ENCODE results near the gene EDN1.

EDN1 gene

DNA sequence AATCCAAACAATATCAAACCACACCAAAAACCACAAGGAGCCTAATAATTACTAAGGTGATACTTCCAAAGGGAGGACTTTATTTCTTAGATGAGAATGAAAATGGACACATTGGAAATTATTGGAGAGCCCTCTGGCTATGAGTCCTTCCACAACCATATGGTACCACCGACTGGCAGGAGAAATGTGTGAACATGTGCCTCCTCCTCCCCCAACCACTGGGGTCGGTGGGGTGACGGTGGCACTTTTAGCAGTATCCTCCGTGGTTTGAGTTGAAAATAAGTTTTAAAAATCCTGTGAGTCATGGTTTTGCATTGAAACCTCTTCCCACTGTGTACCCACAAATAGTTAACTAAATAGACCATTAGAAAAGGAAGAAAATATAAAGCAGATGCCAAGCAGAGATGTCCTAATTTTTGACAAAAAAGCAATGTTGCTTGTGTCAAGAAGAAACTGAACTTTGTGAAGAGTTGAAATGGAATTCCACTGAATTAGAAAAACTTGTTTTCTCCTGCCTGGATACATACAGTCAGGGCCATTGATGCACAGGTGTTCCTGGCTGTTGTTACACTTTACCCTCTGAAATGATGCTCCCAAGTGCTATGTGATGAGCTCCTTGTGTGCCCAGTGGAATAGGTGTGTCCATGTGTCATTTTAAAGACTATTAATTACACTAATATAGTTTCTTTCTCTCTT lies 3.2 kb downstream of the EDN1 start:
- in situ Hi-C loops (cut with MboI; ENCODE audit: low sequenced_read_pairs), result loop anchor here (25.0 kb wide), 1 partner anchor 631 kb away; no protein-coding TSS in a partner anchor

- in situ Hi-C loops (cut with MboI; ENCODE audit: low sequenced_read_pairs), result loop anchor here (25.0 kb wide), 1 partner anchor 632 kb away; no protein-coding TSS in a partner anchor
Observed at GRCh38 chr6:12293931-12294807, 4.0 kb downstream of the EDN1 start.

GRCh38 chr6:12294851-12295536 lies 4.8 kb downstream of the EDN1 start:
- in situ Hi-C loops (cut with MboI; ENCODE audit: low sequenced_read_pairs), result loop anchor here (25.0 kb wide), 1 partner anchor 633 kb away; no protein-coding TSS in a partner anchor

- in situ Hi-C loops (cut with MboI; ENCODE audit: low sequenced_read_pairs), result loop anchor here (25.0 kb wide), 1 partner anchor 633 kb away; no protein-coding TSS in a partner anchor
Observed at GRCh38 chr6:12295558-12296254, 5.5 kb downstream of the EDN1 start.

- in situ Hi-C loops (cut with MboI; ENCODE audit: low sequenced_read_pairs), result loop anchor here (25.0 kb wide), 1 partner anchor 634 kb away; no protein-coding TSS in a partner anchor
Observed at GRCh38 chr6:12296255-12296573, 6.1 kb downstream of the EDN1 start.

DNA sequence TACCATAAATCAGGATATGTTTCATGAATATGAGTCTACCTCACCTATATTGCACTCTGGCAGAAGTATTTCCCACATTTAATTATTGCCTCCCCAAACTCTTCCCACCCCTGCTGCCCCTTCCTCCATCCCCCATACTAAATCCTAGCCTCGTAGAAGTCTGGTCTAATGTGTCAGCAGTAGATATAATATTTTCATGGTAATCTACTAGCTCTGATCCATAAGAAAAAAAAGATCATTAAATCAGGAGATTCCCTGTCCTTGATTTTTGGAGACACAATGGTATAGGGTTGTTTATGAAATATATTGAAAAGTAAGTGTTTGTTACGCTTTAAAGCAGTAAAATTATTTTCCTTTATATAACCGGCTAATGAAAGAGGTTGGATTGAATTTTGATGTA lies 6.4 kb downstream of the EDN1 start:
- in situ Hi-C loops (cut with MboI; ENCODE audit: low sequenced_read_pairs), result loop anchor here (25.0 kb wide), 1 partner anchor 634 kb away; no protein-coding TSS in a partner anchor

DNA sequence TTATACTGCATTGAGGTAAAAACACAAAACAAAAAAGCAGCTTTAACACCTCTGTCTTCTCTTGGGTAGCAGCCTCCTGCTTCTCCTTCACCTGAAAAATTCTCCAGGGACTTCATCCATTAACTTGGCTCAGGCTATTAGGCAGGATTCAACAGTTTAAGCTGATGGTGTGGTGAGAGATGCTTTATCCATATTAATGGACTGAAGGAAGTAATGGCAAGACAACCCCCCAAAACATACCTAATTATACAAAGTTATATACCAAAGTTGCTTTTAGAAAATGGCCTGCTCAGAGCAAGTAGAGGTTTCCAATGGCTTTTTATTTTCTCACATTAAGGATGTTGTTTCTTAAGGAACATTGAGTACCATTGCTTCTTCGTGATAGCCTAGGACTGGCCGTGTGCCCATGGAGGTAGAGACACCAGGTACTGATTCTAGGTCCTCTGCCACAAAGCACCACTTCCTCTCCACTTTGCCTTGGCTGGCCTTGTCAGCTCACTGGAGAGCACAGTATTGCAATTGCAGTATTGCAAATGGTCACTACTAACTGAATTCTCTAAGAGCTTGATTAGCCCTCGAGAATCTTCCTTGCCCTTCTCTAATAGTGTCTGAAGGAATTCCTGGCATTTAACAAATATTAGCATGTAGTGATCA lies 7.3 kb downstream of the EDN1 start:
- in situ Hi-C loops (cut with MboI; ENCODE audit: low sequenced_read_pairs), result loop anchor here (25.0 kb wide), 1 partner anchor 635 kb away; no protein-coding TSS in a partner anchor

GRCh38 chr6:12298017-12298978 lies 8.1 kb downstream of the EDN1 start:
- in situ Hi-C loops (cut with MboI; ENCODE audit: low sequenced_read_pairs), result loop anchor here (25.0 kb wide), 1 partner anchor 636 kb away; no protein-coding TSS in a partner anchor

- in situ Hi-C loops (cut with MboI; ENCODE audit: low sequenced_read_pairs), result loop anchor here (25.0 kb wide), 1 partner anchor 637 kb away; no protein-coding TSS in a partner anchor
Observed at GRCh38 chr6:12298995-12299394, 8.8 kb downstream of the EDN1 start.

GRCh38 chr6:12301018-12301417 lies 10.9 kb downstream of the EDN1 start:
- in situ Hi-C loops (cut with MboI; ENCODE audit: low sequenced_read_pairs), result no loop called here

GRCh38 chr6:12304487-12304886 lies 14.3 kb downstream of the EDN1 start:
- in situ Hi-C loops (cut with MboI; ENCODE audit: low sequenced_read_pairs), result no loop called here

DNA sequence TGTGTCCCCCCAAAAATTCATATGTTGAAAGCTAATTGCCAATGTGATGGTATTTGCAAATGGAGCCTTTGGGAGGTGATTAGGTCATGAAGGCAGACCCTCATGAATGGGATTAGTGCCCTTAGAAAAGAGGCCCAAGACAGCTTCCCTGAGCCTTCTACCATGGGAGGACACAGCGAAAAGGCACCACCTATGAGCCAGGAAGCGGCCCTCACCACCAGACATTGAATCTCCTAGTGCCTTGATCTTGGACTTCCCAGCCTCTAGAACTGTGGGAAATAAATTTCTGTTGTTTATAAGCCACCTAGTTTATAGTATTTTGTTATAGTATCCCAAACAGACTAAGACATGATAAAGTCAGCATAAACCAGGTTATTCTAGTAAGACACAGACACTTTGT lies 18.9 kb downstream of the EDN1 start:
- in situ Hi-C loops (cut with MboI; ENCODE audit: low sequenced_read_pairs), result no loop called here

- in situ Hi-C loops (cut with MboI; ENCODE audit: low sequenced_read_pairs), result no loop called here
Observed at GRCh38 chr6:12311106-12311505, 20.9 kb downstream of the EDN1 start.

GRCh38 chr6:12312736-12313135 lies 22.6 kb downstream of the EDN1 start:
- in situ Hi-C loops (cut with MboI; ENCODE audit: low sequenced_read_pairs), result no loop called here

GRCh38 chr6:12313306-12313991 lies 23.3 kb downstream of the EDN1 start:
- in situ Hi-C loops (cut with MboI; ENCODE audit: low sequenced_read_pairs), result no loop called here

DNA sequence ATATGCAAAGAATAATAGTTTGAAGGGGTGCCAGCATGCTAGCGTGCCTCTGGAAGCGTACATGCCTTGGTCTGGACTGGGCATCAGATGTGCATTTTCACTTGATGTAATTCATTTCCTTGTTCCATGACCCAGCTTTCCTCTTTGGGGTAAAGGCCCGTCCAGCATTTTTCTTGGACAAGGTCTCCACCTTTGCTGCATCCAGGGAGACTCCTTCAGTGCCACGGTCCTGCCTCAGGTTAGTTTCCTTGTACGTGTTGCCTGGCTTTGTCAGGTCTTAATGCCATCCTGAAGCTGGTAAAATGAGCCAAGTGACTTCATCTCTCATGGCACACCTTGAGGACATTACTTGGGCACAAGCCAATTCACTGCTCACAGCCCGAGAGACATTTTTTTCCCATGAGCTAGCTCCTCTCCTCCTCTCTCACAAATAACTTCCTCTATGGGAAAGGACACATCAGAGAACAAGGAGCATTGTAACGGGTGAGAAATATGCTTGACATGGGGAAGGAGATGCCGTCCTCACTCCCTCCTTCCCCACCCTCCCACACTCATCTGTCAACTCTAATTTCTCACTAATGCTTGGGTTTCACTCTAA lies 23.9 kb downstream of the EDN1 start:
- in situ Hi-C loops (cut with MboI; ENCODE audit: low sequenced_read_pairs), result no loop called here

DNA sequence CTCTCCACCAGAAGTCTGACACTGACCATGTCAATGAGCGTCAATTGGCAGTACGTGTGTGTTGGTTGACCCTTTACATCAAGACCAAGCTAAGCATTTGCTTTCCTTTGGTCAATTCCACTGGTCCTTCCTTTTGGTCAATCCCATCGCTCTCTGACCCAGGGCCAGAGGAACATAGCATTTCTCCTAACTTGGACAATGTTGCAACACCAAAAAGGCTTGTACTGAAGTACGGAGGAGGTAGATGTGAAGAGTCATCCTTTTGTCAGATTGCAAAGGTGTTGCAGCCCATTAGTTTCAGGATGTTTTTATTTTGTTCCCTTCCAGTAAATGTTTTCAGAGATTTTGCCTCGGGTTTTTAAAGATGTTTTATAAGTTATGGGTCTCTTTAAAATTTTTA lies 24.6 kb downstream of the EDN1 start:
- in situ Hi-C loops (cut with MboI; ENCODE audit: low sequenced_read_pairs), result no loop called here
